Prostate gland (tissue), 2 donors: ENCODE results near the gene PDE2A.

ENCODE experiments used
- CTCF ChIP-seq, 4 experiments: fragments of 200-600 bp in 2 of 4; fragments of 450-650 bp in 2 of 4; sonication (generic) in 2 of 4; IDR thresholded peaks; 1 replicate in 3 of 4; 2 replicates in 1 of 4; pipeline ENCODE4 v1.5.1; 2016 to 2019; ENCODE audit warnings: antibody characterized with exemption in 4 of 4, mild to moderate bottlenecking in 2 of 4, moderate library complexity in 2 of 4
- POLR2A ChIP-seq: fragments of 450-650 bp; IDR thresholded peaks from one replicate; pipeline ENCODE4 v1.6.1; 2016; ENCODE audit warnings: antibody characterized with exemption, mild to moderate bottlenecking

DNA sequence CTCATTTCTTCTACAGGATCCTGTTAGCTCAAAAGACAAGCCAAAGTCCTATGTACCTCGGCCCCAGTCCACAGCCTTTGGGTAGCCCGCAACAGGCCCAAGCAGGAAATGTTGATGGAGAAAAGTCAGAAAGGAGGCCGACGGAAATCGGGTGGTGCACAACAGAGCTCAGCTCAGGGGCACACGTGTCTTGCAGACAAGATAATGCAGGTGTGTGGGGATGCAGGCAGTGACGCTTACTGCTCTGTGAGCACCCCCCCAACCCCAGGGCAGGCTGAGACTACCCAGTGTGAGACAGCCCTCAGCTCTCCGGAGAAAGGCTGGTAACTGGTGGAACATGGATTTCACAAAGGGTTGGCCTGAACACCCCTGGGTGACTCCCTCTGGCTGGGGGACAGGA, 4.3 kb upstream of the PDE2A start:
- TF ChIP-seq CTCF (IDR thresholded peaks at IDR 0.05) (no peak), POLR2A (no peak)
